ENCODE data around the gene KDM6A. TPM values are rescaled to one million over a fixed set of nuclear protein-coding genes. Genes with fewer than 3 reads are reported as not detected.

KDM6A gene
- total RNA-seq, 1 experiment from 2014 or later = 24.0 TPM

- intact Hi-C loops (cut with micrococcal nuclease; ENCODE audit: unreplicated experiment) = no loop called here
- Histone ChIP-seq H3K36me3 (ENCODE audit: control insufficient read depth, insufficient read depth, low read length) (no peaks in the 10 kb centered on the region), H3K27ac (ENCODE audit: low read length) (no peak overlapping the region), H3K4me3 (ENCODE audit: low read depth in 2 of 2, low read length in 2 of 2) (no peak overlapping the region), H3K4me1 (ENCODE audit: control insufficient read depth, insufficient read depth, low read length) (peaks cover 14% of the 10 kb centered on the region), H3K27me3 (ENCODE audit: control insufficient read depth, insufficient read depth, low read length) (no peaks in the 10 kb centered on the region), H3K9me3 (ENCODE audit: control insufficient read depth, insufficient read depth, low read depth, low read length) (no peaks in the 10 kb centered on the region)
- DNase-seq (ENCODE audit: low read depth, low spot score) (no peak), ATAC-seq (no peak)
- CTCF ChIA-PET = no interaction called here
- no TSS peak for BruUV-seq (replicated peaks)
- TF ChIP-seq, protein P1, sequence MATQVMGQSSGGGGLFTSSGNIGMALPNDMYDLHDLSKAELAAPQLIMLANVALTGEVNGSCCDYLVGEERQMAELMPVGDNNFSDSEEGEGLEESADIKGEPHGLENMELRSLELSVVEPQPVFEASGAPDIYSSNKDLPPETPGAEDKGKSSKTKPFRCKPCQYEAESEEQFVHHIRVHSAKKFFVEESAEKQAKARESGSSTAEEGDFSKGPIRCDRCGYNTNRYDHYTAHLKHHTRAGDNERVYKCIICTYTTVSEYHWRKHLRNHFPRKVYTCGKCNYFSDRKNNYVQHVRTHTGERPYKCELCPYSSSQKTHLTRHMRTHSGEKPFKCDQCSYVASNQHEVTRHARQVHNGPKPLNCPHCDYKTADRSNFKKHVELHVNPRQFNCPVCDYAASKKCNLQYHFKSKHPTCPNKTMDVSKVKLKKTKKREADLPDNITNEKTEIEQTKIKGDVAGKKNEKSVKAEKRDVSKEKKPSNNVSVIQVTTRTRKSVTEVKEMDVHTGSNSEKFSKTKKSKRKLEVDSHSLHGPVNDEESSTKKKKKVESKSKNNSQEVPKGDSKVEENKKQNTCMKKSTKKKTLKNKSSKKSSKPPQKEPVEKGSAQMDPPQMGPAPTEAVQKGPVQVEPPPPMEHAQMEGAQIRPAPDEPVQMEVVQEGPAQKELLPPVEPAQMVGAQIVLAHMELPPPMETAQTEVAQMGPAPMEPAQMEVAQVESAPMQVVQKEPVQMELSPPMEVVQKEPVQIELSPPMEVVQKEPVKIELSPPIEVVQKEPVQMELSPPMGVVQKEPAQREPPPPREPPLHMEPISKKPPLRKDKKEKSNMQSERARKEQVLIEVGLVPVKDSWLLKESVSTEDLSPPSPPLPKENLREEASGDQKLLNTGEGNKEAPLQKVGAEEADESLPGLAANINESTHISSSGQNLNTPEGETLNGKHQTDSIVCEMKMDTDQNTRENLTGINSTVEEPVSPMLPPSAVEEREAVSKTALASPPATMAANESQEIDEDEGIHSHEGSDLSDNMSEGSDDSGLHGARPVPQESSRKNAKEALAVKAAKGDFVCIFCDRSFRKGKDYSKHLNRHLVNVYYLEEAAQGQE (IDR thresholded peaks at IDR 0.05; ENCODE audit: insufficient read depth in 1 of 2, low read depth in 2 of 2, low read length in 1 of 2) = no peak
- no peak for TF ChIP-seq SIN3A (IDR thresholded peaks at IDR 0.05; ENCODE audit: borderline replicate concordance, insufficient read depth, low read depth, low read length)
- POLR2A ChIA-PET = no interaction called here
- in situ Hi-C loops (cut with HindIII; ENCODE audit: low pct_unique_long_range_greater_than_20kb, low sequenced_read_pairs) = no loop called here
These were observed 102.8 kb downstream of the KDM6A start for GRCh38 chrX:44975666-44976263.

- Histone ChIP-seq H3K27me3 (ENCODE audit: control insufficient read depth, insufficient read depth, low read length) (no peaks in the 10 kb centered on the region), H3K36me3 (ENCODE audit: control insufficient read depth, insufficient read depth, low read length) (no peaks in the 10 kb centered on the region), H3K4me1 (ENCODE audit: control insufficient read depth, insufficient read depth, low read length) (peaks cover 11% of the 10 kb centered on the region), H3K27ac (ENCODE audit: low read length) (no peak overlapping the region), H3K4me3 (ENCODE audit: low read depth in 2 of 2, low read length in 2 of 2) (no peak overlapping the region), H3K9me3 (ENCODE audit: control insufficient read depth, insufficient read depth, low read depth, low read length) (no peaks in the 10 kb centered on the region)
- in situ Hi-C loops (cut with HindIII; ENCODE audit: low pct_unique_long_range_greater_than_20kb, low sequenced_read_pairs) (no loop called here), intact Hi-C loops (cut with micrococcal nuclease; ENCODE audit: unreplicated experiment) (no loop called here)
- POLR2A ChIA-PET = no interaction called here
- DNase-seq (ENCODE audit: low read depth, low spot score) (no peak), ATAC-seq (no peak)
- BruUV-seq (replicated peaks) = no TSS peak
- CTCF ChIA-PET = no interaction called here
- TF ChIP-seq SIN3A (IDR thresholded peaks at IDR 0.05; ENCODE audit: borderline replicate concordance, insufficient read depth, low read depth, low read length) (no peak), CTCF (IDR thresholded peaks at IDR 0.05) (no peak), TCF7L2 (IDR thresholded peaks at IDR 0.05; ENCODE audit: low read depth, low read length) (no peak)
- TF ChIP-seq, protein P1 (IDR thresholded peaks at IDR 0.05; ENCODE audit: insufficient read depth in 1 of 2, low read depth in 2 of 2, low read length in 1 of 2) = no peak
These were observed 106.0 kb downstream of the KDM6A start for GRCh38 chrX:44978976-44979375.
